Lung microvascular endothelial cell (primary cell): ENCODE measurements around the gene ZHX3. TPM values are rescaled to one million over a fixed set of nuclear protein-coding genes. Genes with fewer than 3 reads are reported as not detected.
A peak's percentile ranks its signal among the peaks of the same experiment; 100 is the strongest.

Experiments
- DNase-seq, 2 donors: peaks; one replicate each; pipeline versions ENCODE4 v3.0.0 to v3.0.0-alpha.2; 2010; ENCODE audit warnings: low read depth in 2 of 2
- total RNA-seq: library from RNA; depleted of rRNA; stranded (reverse); fragments of >200 nt; gene quantifications from 2 replicates; pipeline ENCODE4 v1.2.1, GENCODE V29; 2014

The ZHX3 gene
- total RNA-seq, 1 donor from 2014 or later, result 6.5 TPM

GRCh38 chr20:41355598-41356203 is 38.2 kb upstream of the ZHX3 start:
- no peak for DNase-seq

GRCh38 chr20:41355192-41355591 is 37.7 kb upstream of the ZHX3 start:
- DNase-seq, result no peak

DNA sequence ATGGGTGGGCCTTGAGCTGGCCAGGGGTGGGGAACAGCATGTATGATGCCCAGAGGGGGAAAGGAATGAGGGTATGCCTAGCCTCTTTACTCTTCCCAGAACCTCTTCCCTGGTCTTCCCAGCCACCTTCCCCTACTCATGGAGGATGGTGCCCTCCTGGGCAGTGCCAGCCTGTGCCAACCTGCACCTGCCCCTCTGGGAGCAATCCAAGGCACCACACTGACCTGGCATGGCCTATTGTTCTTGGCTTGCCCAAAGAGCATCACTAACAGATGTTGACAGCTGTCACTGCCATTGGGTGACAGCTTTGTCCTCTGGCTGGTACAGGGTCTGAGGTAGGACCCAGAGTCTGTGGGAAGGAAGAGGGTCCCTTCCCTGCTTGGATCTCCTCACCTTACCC is 36.0 kb upstream of the ZHX3 start:
- no peak for DNase-seq

- DNase-seq, result no peak
Observed at GRCh38 chr20:41352666-41353065, 35.1 kb upstream of the ZHX3 start.

DNA sequence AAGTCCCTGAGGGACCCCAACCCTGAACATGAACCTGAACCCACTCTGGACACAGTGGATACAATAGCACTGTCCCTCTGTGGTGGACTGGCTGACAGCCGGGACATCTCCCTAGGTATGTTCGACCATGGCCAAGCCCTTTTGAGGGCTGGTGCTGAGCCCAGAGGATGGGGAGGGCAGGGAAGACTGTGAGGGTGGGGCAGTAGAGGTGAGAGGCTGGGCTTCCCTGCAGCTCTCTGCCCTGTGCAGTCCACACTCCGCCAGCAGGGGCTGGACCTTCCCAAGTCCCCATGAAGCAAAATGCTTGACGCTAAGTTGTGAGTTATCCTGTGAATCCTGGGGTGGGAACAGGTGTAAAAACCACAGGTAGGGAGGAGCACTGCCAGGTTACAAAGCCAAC is 34.6 kb upstream of the ZHX3 start:
- DNase-seq, result no peak

- no peak for DNase-seq
Observed at GRCh38 chr20:41350408-41350962, 33.0 kb upstream of the ZHX3 start.

DNA sequence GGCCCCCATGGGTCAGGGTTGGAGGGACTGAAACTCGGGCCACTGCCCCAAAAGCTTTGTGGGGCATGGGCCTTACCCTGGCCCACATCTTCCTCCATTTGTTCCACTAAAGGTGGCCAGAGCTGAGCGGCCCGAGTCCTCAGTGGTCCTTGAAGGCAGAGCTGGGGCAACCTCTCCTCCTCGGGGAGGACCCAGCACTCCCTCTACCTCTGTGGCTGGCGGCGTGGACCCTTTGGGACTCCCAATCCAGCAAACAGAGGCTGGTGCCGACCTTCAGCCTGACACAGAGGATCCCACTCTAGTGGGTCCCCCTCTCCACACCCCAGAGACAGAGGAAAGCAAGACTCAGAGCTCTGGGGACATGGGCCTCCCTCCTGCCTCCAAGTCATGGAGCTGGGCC is 32.4 kb upstream of the ZHX3 start:
- no peak for DNase-seq

DNA sequence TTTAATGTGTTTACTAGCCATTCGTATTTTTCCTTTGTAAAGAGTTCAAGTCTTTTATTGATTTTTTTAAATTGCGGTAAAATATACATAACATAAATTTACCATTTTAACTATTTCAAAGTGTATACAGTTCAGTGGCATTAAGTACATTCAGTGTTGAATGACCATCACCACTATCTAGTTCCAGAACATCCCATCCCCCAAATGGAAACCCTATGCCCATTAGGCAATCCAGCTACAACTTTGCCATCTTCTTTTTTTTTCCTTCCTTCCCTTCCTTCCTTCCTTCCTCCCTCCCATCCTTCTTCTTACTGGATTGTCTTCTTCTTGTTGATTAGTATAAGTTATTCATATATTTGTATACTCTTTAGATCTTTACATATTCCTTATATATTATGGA is 31.7 kb upstream of the ZHX3 start:
- no peak for DNase-seq

- DNase-seq, result no peak
Observed at GRCh38 chr20:41348430-41349172, 31.1 kb upstream of the ZHX3 start.

- DNase-seq, result no peak
Observed at GRCh38 chr20:41347523-41348429, 30.2 kb upstream of the ZHX3 start.

- DNase-seq, result no peak
Observed at GRCh38 chr20:41345729-41346067, 28.2 kb upstream of the ZHX3 start.

DNA sequence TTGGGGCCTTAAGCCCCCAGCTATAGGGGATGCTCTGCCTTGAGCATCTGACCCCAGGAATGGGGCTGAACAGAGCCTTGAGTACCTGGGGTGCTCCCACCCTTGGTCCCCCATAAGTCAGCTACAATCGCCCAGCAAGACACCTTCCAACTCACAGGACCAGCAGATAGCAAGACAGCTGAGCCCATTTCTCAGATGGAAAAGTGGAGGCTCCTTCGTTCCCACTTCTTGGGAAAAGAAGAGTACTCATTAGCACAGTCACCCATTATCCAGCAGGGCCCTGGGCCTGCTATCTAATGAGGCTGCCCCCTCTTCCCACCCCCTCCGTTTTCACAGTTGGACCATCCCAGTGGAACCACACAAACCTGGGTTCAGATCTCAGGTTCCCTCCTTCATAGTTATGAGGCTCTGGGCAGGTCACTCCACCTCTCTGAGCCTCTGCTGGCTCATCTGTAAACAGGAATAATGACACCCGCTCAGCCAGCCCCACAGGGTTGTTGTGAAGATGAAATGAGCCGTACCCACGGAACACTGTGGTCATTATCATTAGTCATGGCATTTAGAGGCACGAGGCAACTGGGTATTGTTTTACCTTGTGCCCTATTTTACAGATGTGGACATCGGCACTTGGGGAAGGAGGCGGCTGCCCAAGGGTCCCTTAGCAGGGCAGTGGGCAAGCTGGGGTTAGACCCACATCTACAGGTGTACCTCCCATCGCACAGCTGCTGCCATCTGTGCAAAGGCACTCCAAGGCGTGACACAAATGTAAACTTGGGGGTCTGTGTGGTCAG is 27.6 kb upstream of the ZHX3 start:
- DNase-seq, result no peak

- no peak for DNase-seq
Observed at GRCh38 chr20:41344477-41344876, 26.9 kb upstream of the ZHX3 start.

DNA sequence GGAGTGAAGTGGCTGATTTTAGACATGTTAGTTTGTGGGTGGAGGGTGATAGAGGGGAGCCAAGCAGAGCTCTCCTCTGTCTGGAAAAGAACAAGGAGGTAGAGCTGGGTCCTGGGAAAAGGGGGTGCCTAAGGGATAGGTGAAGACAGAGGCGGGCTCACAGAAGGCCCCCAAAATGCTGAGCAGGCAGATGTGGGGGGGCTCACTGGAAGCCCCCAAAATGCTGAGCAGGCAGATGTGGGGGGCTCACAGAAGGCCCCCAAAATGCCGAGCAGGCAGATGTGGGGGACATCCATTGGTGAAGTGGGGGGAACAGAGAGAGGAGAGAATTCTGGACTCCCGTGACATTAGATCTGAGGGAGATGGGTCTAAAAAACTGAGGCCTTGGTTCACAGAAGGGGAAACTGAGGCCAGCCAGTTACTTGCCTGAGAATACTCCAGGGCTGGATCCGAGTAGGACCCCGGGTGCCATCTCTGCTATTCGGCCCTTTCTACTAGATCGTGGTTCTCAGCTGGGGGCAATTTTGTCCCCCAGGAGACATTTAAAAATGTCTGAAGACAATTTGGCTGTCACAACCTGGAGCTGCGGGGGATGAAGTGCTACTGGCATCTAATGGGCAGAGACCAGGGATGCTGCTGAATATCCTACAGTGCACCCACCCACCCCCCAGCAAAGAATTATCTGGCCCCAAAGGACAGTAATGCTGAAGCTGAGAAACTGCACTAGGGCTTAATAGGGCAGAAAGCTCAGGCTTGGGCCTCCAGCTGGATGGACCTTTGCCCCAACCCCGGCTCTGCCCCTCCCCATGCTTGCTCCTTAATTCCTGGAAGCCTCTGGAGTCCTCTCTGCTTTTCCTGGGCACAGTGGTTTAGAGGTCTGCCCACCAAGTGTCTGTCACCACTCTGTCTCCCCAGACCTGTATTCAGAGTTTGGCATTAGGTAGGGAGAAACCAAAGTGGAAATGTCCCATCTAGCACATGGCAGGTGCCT is 25.2 kb upstream of the ZHX3 start:
- DNase-seq, result no peak

DNA sequence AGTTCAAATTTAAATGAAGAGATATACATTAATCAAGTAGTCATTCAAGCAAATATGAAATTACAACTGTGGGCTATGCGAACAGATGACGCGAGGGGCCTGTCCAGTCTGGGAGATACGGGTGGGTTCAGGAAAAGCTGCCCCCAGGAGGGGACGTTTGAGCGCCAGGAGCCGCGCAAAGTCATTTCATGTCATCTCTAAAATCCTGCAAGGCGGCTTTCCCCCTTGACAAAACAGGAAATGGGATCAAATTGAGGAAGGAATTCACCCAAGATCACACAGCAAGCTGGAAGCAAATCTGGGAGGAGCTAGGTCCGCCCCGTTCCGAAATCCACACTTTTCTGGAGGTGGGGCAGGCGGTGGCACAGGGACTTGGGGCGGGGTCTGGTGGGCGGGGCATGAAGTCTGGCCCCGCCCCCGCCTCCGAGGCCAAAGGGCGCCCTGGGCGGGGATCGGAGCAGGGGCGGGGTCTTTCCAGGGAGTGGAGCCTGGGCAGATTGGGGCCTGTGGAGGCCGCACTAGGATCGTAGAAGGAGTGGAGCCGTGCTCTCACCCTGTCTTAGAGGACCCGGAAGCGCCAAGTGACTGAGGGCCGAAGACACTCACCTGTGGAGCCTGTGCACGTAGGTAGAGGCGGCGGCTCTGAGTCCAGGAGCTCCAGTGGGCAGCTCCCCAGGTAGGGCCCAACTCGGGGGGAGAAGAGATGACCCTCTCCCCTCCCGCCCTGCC is 23.0 kb upstream of the ZHX3 start, which contains the start of gene LPIN3:
Gene LPIN3 (plus strand): TSS at position 495 of the 729 bp plus-strand sequence. CDS start 4,983 bp downstream, outside the sequence.
- peak; percentile 62 to 65 for DNase-seq

DNA sequence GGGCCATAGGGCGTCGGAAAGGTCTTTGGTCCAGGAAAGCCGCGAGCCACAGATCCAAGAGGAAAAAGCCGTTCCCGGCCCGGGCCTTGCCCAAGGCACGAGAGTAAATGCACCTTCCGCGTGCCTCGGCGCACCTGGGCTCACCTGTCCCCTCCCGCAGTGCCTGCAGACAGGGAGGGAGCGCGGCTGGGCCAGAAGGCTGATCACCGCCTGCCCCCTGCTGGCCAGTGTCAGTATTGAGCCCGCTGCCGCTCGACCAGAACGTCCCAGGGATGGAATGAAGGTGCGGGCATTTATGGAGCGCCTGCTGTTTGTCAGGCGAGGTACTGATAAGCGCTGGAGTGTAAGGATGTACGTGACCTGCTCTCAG is 22.4 kb upstream of the ZHX3 start:
- DNase-seq, result peak; percentile 66 to 80

DNA sequence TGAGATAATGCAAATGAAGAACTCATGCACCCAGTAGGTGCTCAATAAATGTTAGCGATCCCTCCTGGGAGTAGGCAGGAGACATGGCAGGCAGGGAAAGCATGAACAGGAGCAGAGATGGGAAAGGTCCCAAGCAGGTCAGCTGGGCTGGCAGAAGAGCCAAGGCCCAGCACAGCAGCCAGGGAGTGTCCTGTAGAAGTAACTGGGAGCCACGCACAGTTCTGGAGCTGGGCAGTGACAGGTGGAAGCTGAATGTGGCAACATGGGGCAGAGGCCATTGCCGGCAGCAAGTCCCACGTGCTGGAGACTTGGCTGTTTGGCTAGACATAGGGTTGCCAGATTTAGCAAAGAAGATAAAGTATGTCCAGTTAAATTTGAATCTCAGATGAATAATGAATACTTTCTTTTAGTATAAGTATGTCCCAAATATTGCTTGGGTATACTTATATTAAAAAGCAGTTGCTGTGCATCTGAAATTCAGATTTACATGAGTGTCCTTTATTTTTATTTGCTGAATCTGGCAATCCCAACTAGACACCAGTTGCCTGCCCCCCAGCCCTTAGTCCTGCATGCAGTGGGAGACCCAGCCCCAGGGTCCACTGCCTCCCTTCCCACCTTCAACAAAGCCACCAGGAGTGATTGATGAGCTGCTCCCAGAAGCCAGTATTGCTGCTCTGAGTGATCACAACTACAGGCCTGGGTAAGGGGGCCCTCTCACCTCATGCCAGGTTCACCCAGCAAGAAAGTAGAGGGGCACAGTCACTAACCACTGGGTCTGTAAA is 19.4 kb upstream of the ZHX3 start:
- no peak for DNase-seq

GRCh38 chr20:41335591-41335990 is 18.1 kb upstream of the ZHX3 start:
- DNase-seq, result no peak
